Liver (tissue), 3 donors: ENCODE results near the gene CCNE1.

Experiments used
- HNF4A ChIP-seq, 2 donors: conservative IDR thresholded peaks; 2 replicates each; pipeline ENCODE4 v1.6.1; 2016; ENCODE audit warnings: antibody characterized with exemption in 2 of 2, mild to moderate bottlenecking in 2 of 2
- MAX ChIP-seq: IDR thresholded peaks from 2 replicates; pipeline ENCODE4 v1.6.1; 2016; ENCODE audit warnings: antibody characterized with exemption
- RAD21 ChIP-seq, 2 donors: IDR thresholded peaks; 2 replicates each; pipeline ENCODE4 v1.6.1; 2016; ENCODE audit warnings: antibody characterized with exemption in 2 of 2, mild to moderate bottlenecking in 2 of 2
- TAF1 ChIP-seq: conservative IDR thresholded peaks from 2 replicates; pipeline ENCODE4 v1.6.1; 2016; ENCODE audit warnings: antibody characterized with exemption, mild to moderate bottlenecking
- TF ChIP-seq, protein P1 (sequence below): fragments of 150-350 bp; IDR thresholded peaks from 2 replicates; pipeline ENCODE4 v1.5.1; 2017; ENCODE audit warnings: improper control_type of control experiment, low read depth, low read length; ENCODE audit not compliant: missing input control
- donor health status: healthy.
- donor health status: healthy.

DNA sequence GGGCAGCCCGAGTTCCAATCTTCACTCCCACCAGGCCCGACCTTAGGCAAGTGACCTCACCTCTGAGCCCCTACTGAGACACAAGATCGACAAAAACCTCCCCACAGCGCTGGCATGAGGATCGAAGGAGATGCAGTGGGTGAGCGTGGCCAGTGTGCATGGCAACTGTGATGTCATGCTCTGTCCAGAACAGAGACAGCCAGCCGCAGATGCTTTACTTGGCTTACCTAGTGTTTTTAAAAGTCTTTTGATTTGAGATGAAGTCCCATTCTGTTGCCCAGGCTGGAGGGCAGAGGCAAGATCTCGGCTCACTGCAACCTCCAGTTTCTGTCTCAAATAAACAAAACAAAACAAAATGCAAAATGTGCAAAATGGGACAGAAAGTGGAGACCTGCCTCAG lies 47.4 kb upstream of the CCNE1 start:
- TF ChIP-seq, protein P1, sequence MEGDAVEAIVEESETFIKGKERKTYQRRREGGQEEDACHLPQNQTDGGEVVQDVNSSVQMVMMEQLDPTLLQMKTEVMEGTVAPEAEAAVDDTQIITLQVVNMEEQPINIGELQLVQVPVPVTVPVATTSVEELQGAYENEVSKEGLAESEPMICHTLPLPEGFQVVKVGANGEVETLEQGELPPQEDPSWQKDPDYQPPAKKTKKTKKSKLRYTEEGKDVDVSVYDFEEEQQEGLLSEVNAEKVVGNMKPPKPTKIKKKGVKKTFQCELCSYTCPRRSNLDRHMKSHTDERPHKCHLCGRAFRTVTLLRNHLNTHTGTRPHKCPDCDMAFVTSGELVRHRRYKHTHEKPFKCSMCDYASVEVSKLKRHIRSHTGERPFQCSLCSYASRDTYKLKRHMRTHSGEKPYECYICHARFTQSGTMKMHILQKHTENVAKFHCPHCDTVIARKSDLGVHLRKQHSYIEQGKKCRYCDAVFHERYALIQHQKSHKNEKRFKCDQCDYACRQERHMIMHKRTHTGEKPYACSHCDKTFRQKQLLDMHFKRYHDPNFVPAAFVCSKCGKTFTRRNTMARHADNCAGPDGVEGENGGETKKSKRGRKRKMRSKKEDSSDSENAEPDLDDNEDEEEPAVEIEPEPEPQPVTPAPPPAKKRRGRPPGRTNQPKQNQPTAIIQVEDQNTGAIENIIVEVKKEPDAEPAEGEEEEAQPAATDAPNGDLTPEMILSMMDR = no peak
- TF ChIP-seq MAX = no peak
- no peak for TF ChIP-seq RAD21 (IDR thresholded peaks at IDR 0.05)
- no peak for TF ChIP-seq TAF1
- TF ChIP-seq HNF4A (conservative IDR thresholded peaks at IDR 0.05) = no peak
